CD4-positive, alpha-beta T cell treated with Interleukin-10 for 1 hour (primary cell): ENCODE data around the gene NEDD4L.
"Not testable (repeated sequence)": the region's sequence is repeated elsewhere in the genome, so short reads cannot be mapped to it uniquely, and the experiment has no call there.

Experiments used
- DNase-seq: peaks from one replicate; pipeline ENCODE4 v3.0.0-alpha.2; 2020

The NEDD4L gene

DNA sequence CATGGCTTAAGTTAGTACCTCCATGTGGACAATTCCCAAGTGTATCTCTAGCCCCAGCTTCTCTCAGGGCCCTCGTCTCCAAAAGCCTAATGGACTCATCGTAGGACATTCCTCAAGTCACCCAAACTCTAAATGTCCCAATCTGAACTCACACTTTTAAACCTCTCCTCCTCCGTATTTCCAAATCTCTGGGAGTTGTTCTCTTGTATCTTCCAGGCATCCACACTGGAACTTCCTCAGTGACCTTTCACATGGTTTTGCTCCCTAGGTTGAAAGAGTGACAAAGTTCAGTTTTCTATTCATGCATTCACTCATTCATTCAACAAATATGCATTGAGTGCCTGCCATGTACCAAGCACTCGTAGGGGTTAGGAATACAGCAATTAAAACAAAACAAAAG is 364.6 kb downstream of the NEDD4L start:
- no peak for DNase-seq

GRCh38 chr18:58409802-58410445 is 365.9 kb downstream of the NEDD4L start:
- no peak for DNase-seq

DNA sequence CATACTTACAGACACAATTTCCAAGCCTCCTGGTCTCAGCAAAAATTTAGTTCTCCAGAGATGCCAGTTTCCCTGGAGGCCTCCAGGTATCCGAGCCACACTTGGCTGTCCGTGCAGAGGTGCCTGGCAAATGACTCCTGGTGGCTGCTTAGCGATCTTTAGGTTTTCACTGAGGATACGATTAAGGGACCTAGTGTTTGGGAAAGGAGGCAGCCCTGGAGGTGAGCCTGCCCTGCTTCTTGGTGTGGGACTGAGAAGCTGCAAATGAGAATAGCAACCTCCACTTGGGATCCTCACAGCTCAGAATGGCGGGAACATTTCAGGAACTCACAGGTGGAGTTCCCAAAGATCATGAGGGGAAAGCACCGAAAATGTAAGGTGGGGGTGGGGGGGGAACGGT is 367.3 kb downstream of the NEDD4L start:
- DNase-seq: no peak

DNA sequence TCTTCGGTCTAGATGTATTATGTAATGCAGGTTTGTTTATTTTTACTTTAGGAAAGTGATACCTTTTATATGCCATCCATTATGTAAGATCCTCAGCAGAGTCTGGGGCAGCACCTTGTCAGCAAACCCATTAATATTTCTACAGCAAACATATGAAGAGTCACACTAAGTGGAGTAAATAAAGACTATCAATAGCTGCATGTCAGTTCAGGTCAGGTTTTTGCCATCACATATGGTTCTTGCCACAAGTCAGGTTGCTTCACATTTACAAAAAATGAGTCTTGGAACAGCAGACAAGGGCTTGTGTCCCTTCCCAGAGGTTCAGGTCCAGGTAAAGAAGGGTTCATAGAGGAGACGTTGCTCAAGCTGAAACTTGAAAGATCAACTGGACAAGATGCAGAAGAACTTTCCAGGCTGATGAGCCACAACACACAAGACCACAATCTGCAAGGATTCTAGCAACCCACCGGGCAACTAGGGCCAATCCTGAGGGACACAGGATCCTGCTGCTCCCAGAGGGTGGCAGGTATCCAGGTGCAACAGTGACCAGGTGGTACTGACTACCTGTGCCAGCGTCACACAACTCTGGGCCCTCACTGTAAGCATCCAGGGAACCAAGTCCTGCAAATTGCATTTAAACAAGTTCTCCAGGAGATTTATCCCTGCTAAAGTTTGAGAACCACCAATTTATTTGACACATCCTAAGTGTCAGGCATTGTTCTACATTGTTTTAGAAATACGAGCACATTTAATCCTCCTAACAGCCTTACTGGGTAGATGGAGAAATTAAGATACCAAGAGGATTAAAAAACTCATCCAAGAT is 369.0 kb downstream of the NEDD4L start:
- no peak for DNase-seq

- no peak for DNase-seq
Measured at GRCh38 chr18:58413667-58414628, 369.9 kb downstream of the NEDD4L start.

DNA sequence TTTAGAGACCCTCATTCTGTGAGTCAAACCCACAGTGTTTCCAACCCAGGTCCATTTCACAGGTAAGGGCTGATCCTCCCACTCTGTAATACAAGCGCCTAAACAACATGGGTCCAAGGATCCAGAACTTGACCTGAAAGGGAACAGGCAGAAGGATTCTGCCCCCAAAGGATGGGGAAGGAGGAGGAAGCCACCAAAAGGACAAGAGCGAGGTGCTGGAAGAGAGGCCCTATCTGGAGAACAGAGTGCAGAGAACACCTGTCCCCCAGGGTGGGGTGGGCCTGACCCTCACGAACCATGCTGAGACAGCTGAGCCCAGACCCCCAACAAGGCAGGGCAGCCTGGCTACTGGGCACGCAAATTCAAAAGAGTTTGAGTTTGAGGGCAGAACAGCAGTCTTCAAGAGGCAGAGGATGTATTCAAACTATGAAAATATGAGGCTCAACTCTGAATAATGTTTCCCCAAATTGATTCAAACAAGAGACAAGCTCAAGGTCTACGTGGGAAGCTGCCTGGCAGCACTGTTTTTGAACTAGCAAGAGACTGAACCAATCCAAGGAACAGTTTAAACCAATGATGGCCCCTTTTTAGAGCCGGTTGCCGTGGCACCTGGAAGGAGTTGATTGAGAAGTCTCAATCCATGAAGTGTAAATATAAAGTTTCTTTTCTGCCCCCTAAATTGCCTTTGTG is 372.1 kb downstream of the NEDD4L start:
- no peak for DNase-seq

- no peak for DNase-seq
Measured at GRCh38 chr18:58416704-58417683, 373.0 kb downstream of the NEDD4L start.

DNA sequence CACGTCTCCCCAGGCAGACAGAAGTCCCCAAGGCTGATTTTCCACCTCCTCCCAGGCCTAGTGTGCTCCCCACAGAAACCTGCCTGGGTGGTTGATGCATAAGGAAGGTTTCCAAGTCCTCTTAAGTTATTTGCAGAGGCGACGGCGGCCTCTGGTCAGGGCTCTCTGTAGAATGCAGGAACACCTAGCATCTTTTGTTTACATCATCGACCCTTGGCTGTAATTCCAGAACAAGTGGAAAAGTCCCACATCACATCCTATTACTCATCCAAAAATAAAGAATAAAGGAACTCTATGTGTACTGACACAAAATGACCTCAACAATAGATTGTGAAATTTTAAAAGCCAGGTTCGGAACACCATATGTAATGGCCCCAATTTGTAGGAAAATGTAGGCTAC is 373.7 kb downstream of the NEDD4L start:
- no peak for DNase-seq

GRCh38 chr18:58418361-58418760 is 374.3 kb downstream of the NEDD4L start:
- no peak for DNase-seq

DNA sequence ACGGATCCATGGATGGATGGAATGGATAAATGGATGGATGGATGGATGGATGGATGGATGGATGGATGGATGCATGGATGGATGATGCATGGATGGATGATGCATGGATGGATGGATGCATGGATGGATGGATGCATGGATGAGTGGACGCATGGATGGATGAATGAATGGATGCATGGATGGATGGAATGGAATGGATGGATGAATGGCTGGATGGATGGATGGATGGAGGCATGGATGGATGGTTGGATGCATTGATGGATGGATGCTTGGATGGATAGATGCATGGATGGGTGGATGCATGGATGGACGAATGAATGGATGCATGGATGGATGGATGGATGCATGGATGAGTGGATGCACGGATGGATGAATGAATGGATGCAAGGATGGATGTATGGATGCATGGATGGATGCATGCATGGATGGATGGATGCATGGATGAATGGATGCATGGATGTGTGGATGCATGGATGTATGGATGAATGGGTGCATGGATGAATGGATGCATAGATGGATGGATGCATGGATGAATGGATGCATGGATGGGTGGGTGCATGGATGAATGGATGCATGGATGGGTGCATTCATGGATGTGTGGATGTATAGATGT is 375.7 kb downstream of the NEDD4L start:
- no peak for DNase-seq

- DNase-seq: no peak
Measured at GRCh38 chr18:58426611-58427010, 382.6 kb downstream of the NEDD4L start.

GRCh38 chr18:58427321-58427720 is 383.3 kb downstream of the NEDD4L start:
- no peak for DNase-seq

DNA sequence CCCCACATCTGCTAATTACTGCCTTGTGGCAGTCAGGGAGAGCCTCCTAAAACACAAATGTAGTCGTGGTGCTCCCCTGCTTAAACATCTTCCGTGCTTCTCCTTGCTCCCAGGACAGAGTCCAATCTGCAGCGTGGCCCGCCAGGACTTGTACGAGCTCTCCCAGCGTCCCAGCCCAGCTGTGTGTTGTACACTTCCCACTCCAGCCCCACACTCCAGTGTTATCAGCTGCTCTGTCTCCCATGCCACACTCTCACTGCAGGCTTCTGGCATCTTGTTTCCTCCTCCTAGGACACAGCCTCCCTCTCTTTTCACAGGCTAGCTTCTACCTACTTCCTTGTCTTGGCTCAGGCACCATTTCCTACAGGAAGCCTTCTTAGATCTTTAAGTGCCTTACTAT is 385.4 kb downstream of the NEDD4L start:
- DNase-seq: no peak

DNA sequence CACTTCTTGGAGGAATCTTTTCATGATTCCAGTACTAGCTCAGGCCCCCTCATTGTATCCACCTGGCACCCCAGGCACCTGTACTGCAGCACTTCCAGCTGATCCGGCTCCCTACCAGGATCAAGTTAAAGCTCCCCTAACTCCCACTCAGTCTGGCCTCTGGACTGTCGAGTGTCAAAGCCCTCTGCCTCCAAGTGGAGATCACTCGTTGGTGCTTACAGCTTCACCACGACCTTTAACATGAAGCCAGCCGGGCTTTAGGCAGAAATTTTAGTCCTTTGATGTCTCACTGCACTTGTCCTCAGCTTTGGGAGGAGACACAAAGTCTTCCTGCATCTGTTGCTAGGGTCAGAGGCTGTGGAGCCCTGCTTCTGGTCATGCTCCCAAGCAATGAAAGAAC is 387.2 kb downstream of the NEDD4L start:
- no peak for DNase-seq

- no peak for DNase-seq
Measured at GRCh38 chr18:58432050-58432727, 388.2 kb downstream of the NEDD4L start.

- not testable (repeated sequence) for DNase-seq
Measured at GRCh38 chr18:58435221-58436005, 391.4 kb downstream of the NEDD4L start.

DNA sequence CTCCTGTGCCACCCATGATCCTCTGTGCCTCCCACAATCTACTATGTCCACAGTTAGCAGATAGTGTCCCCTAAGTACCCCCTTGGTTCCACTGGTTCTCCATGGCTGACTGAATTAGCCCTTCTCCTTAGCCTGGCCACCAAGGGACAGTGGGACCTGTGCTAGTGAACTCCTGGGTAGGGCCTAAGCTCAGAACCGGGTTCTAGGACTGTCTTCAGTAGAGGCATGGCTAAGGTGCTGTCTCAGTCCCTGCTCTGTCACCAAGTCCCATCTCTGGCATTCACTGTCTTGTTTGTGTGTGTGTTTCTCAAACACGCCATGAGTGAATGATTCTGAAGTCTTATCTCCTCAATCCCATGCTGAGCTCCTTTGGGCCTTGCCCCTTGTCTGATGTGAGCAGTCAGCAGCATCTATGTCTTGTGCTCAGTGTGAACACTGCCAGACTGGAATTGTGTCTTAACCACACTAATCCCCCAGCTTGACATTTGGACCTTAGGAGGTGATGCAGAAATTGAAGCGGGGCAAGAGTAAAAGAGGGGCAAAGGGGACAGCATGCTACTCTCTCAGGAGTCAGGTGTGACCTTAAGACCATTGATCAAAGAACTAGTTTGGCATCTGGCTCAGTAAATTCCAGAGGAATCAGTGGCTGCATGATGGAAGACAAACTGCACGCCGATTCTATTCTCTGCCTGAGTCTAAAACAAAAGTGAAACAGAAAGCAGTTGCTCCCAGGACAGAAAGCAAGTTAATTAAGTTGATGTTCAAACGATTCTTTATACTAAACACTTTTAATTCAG is 394.3 kb downstream of the NEDD4L start:
- DNase-seq: peak; percentile 27

DNA sequence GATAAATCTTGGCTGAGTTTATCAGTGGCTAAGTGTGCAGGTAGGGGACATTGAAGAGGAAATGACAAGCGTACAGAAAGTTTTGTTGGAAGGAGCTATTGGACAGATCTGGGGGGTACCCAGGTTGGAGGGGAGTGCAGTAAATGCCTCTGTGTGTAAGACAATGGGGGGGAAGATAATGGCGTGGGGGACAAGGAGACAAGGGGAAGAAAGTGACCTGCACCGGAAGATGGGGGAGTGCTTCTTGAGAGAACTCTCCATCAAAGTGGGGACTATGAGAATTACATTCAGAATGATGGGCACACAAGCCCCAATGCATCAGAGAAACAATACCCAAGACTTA is 394.9 kb downstream of the NEDD4L start:
- DNase-seq: no peak

- DNase-seq: no peak
Measured at GRCh38 chr18:58443671-58444070, 399.6 kb downstream of the NEDD4L start.
